Caco-2 (cell line): ENCODE measurements around the gene ADH1C. TPM values are rescaled to one million over a fixed set of nuclear protein-coding genes. Genes with fewer than 3 reads are reported as not detected.

ENCODE experiments used
- BruUV-seq: library from RNA; stranded (reverse); fragments of 400-500 nt; replicated peaks from 2 replicates; lab custom pipeline; 2021; lab: Mats Ljungman, UMichigan
- CTCF ChIA-PET: fragments of 300-600 bp; sonication (Branson Sonifier 250); formaldehyde crosslinking; loops from one replicate; lab custom pipeline; 2022; ENCODE audit warnings: antibody characterized with exemption; lab: Charles Lee
- POLR2A ChIA-PET: fragments of 300-600 bp; sonication (Branson Sonifier 250); formaldehyde crosslinking; loops from one replicate; lab custom pipeline; 2022; ENCODE audit warnings: antibody characterized with exemption; lab: Charles Lee
- DNase-seq, 2 experiments: peaks; one replicate each; pipeline versions ENCODE4 v3.0.0 to v3.0.0-alpha.2; 2020 to 2022
- H3K27me3 ChIP-seq: replicated peaks from 2 replicates; pipeline ENCODE4 v1.6.0; 2011; ENCODE audit warnings: low read length; ENCODE audit not compliant: control insufficient read depth, insufficient read depth
- H3K36me3 ChIP-seq: 2 replicates; pipeline ENCODE4 v1.5.1; 2011; ENCODE audit warnings: low read length; ENCODE audit not compliant: control insufficient read depth, insufficient read depth
- H3K4me1 ChIP-seq: fragments of 250-450 bp; sonication (Bioruptor Pico); 2 replicates; pipeline ENCODE4 v1.5.1; 2020; ENCODE audit warnings: mild to moderate bottlenecking
- H3K4me3 ChIP-seq: 2 replicates; pipeline ENCODE4 v1.5.1; 2011; ENCODE audit warnings: low read depth, mild to moderate bottlenecking, control low read depth, low read length
- H3K9me3 ChIP-seq: fragments of 250-450 bp; sonication (Bioruptor Pico); 2 replicates; pipeline ENCODE4 v1.5.1; 2020; ENCODE audit warnings: mild to moderate bottlenecking, moderate library complexity
- H3K27ac Mint-ChIP-seq: one replicate; pipeline ENCODE4 v1.8.0; 2022; ENCODE audit warnings: mixed read lengths; ENCODE audit not compliant: unreplicated experiment
- H3K27me3 Mint-ChIP-seq: one replicate; pipeline ENCODE4 v1.8.0; 2022; ENCODE audit warnings: mixed read lengths; ENCODE audit not compliant: insufficient read depth, unreplicated experiment
- H3K36me3 Mint-ChIP-seq: one replicate; pipeline ENCODE4 v1.8.0; 2022; ENCODE audit warnings: mild to moderate bottlenecking, mixed read lengths; ENCODE audit not compliant: insufficient read depth, unreplicated experiment
- H3K4me1 Mint-ChIP-seq: one replicate; pipeline ENCODE4 v1.8.0; 2022; ENCODE audit warnings: low read depth, mixed read lengths; ENCODE audit not compliant: unreplicated experiment
- H3K4me3 Mint-ChIP-seq: one replicate; pipeline ENCODE4 v1.8.0; 2022; ENCODE audit warnings: mild to moderate bottlenecking, moderate library complexity, mixed read lengths; ENCODE audit not compliant: unreplicated experiment
- H3K9me3 Mint-ChIP-seq: one replicate; pipeline ENCODE4 v1.8.0; 2022; ENCODE audit warnings: mixed read lengths; ENCODE audit not compliant: unreplicated experiment
- intact Hi-C: fragments of 100-400 bp; cut with micrococcal nuclease; formaldehyde crosslinking; loops from one replicate; pipeline ENCODE4 v1.10.0; 2022; ENCODE audit not compliant: unreplicated experiment
- total RNA-seq: library from RNA; stranded (reverse); gene quantifications from 2 replicates; pipeline ENCODE4 v1.2.3, GENCODE V29; 2022
- TF ChIP-seq, protein P1 (sequence below), 2 experiments: fragments of 200-600 bp in 1 of 2; IDR thresholded peaks; 1 replicate in 1 of 2; 2 replicates in 1 of 2; pipeline versions ENCODE4 v1.5.1 to v1.8.0; 2011 to 2022; ENCODE audit warnings: antibody characterized with exemption in 1 of 2, control low read depth in 1 of 2, inconsistent platforms in 1 of 2, low read depth in 1 of 2, low read length in 1 of 2, mild to moderate bottlenecking in 1 of 2, moderate library complexity in 1 of 2; ENCODE audit not compliant: insufficient read depth in 1 of 2, severe bottlenecking in 1 of 2, unreplicated experiment in 1 of 2

The ADH1C gene
- total RNA-seq, 1 experiment from 2014 or later = 0.23 TPM

DNA sequence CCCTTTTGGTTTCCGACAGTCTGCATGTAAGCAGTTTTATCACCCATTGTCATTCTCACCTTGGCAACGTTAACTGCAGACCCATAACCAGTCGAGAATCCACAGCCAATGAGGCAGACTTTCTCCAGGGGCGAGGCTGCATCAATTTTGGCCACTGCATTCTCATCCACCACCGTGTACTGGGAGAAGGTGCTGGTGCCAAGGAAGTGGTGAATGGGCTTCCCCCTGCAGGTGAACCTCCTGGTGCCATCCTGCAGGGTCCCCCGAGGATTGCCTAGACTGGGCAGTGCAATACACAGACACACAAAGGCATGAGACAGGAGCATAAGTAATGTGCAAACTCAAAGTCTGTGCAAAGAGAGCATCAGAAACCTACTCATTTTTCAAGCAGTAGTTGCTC lies 36.7 kb downstream of the ADH1C start:
- Mint-ChIP-seq H3K9me3 (no peaks in the 10 kb centered on the region), H3K4me1 (no peaks in the 10 kb centered on the region), H3K27me3 (no peaks in the 10 kb centered on the region), H3K4me3 (no peak overlapping the region), H3K27ac (no peak overlapping the region), H3K36me3 (no peaks in the 10 kb centered on the region)
- Histone ChIP-seq H3K4me1 (no peaks in the 10 kb centered on the region), H3K4me3 (no peak overlapping the region), H3K27me3 (no peaks in the 10 kb centered on the region), H3K9me3 (peaks cover 4% of the 10 kb centered on the region; the same call in 1 of the 2 replicates), H3K36me3 (no peaks in the 10 kb centered on the region)
- TF ChIP-seq, protein P1, sequence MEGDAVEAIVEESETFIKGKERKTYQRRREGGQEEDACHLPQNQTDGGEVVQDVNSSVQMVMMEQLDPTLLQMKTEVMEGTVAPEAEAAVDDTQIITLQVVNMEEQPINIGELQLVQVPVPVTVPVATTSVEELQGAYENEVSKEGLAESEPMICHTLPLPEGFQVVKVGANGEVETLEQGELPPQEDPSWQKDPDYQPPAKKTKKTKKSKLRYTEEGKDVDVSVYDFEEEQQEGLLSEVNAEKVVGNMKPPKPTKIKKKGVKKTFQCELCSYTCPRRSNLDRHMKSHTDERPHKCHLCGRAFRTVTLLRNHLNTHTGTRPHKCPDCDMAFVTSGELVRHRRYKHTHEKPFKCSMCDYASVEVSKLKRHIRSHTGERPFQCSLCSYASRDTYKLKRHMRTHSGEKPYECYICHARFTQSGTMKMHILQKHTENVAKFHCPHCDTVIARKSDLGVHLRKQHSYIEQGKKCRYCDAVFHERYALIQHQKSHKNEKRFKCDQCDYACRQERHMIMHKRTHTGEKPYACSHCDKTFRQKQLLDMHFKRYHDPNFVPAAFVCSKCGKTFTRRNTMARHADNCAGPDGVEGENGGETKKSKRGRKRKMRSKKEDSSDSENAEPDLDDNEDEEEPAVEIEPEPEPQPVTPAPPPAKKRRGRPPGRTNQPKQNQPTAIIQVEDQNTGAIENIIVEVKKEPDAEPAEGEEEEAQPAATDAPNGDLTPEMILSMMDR (IDR thresholded peaks at IDR 0.05; ENCODE audit: insufficient read depth in 1 of 2, low read depth in 1 of 2, low read length in 1 of 2, severe bottlenecking in 1 of 2, unreplicated experiment in 1 of 2) = no peak
- ChIA-PET CTCF (no interaction called here), POLR2A (no interaction called here)
- intact Hi-C loops = no loop called here
- no TSS peak for BruUV-seq
- no peak for DNase-seq

DNA sequence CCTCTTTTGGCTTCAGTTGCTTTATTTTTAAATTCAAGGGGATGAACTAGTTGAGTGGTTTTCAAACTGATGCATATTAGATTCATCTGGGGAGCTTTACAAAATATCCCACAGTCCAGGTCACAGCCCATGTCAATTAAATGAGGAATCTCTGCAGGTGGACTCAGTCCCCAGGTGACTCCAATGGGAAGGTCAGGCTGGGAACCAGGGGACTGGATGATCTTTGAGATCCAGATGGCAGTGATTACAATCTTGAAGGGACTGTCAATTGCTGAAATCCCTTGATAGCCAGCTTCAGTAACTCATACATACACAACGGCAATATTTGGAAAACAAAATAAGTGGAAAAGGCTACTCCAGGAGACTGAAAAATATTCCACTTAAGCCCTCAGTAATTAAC lies 38.3 kb downstream of the ADH1C start:
- Histone ChIP-seq H3K36me3 (no peaks in the 10 kb centered on the region), H3K9me3 (peaks cover 4% of the 10 kb centered on the region; the same call in 1 of the 2 replicates), H3K4me3 (no peak overlapping the region), H3K27me3 (no peaks in the 10 kb centered on the region), H3K4me1 (no peaks in the 10 kb centered on the region)
- POLR2A ChIA-PET = no interaction called here
- intact Hi-C loops = no loop called here
- Mint-ChIP-seq H3K4me3 (no peak overlapping the region), H3K36me3 (no peaks in the 10 kb centered on the region), H3K27ac (no peak overlapping the region), H3K27me3 (no peaks in the 10 kb centered on the region), H3K9me3 (no peaks in the 10 kb centered on the region), H3K4me1 (no peaks in the 10 kb centered on the region)
- CTCF ChIA-PET = no interaction called here
- BruUV-seq = no TSS peak
- DNase-seq = no peak
- TF ChIP-seq, protein P1 (IDR thresholded peaks at IDR 0.05; ENCODE audit: insufficient read depth in 1 of 2, low read depth in 1 of 2, low read length in 1 of 2, severe bottlenecking in 1 of 2, unreplicated experiment in 1 of 2) = no peak

DNA sequence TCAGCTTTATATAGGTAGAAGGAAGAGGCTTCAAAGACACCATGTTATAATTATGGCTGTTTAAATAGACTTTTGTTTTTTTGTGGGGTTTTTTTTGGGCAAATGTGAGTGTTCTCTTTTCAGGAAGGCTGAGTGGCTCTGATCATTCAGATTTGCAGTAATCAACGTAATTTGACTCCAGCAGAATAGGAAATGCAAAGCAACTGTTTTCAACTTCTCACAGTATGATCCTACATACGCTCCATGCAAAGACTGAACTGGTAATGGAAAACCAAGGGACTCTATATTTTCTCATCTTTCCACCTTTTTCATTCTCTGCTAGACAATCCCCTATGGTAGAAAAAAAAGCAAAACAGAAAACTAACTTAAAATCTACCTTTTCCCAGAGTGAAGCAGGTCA lies 42.2 kb downstream of the ADH1C start:
- no peaks in the 10 kb centered on the region for H3K4me1 Mint-ChIP-seq
- Histone ChIP-seq H3K36me3 (no peaks in the 10 kb centered on the region), H3K4me1 (no peaks in the 10 kb centered on the region), H3K9me3 (no peaks in the 10 kb centered on the region), H3K27me3 (no peaks in the 10 kb centered on the region), H3K4me3 (no peak overlapping the region)
- no peak overlapping the region for H3K4me3 Mint-ChIP-seq
- no peak for DNase-seq
- no TSS peak for BruUV-seq
- ChIA-PET CTCF (no interaction called here), POLR2A (no interaction called here)
- H3K27me3 Mint-ChIP-seq = no peaks in the 10 kb centered on the region
- intact Hi-C loops = no loop called here
- no peak overlapping the region for H3K27ac Mint-ChIP-seq
- H3K36me3 Mint-ChIP-seq = no peaks in the 10 kb centered on the region
- no peaks in the 10 kb centered on the region for H3K9me3 Mint-ChIP-seq
- TF ChIP-seq, protein P1 (IDR thresholded peaks at IDR 0.05; ENCODE audit: insufficient read depth in 1 of 2, low read depth in 1 of 2, low read length in 1 of 2, severe bottlenecking in 1 of 2, unreplicated experiment in 1 of 2) = no peak
